HepG2 (cell line): ENCODE data around the gene EMCN. TPM values are rescaled to one million over a fixed set of nuclear protein-coding genes. Genes with fewer than 3 reads are reported as not detected.

Experiments
- ELF4 ChIP-seq: sonication (generic); formaldehyde crosslinking; IDR thresholded peaks from 2 replicates; pipeline ENCODE4 v1.5.0; 2020; ENCODE audit warnings: missing genetic modification reagents, mild to moderate bottlenecking, moderate library complexity, borderline replicate concordance
- FOSL1 ChIP-seq: sonication (generic); formaldehyde crosslinking; IDR thresholded peaks from 2 replicates; pipeline ENCODE4 v1.9.0; 2021; ENCODE audit warnings: missing genetic modification reagents, borderline replicate concordance
- FOXA1 ChIP-seq, 2 experiments: fragments of 450-650 bp in 1 of 2; sonication (generic) in 1 of 2; formaldehyde crosslinking in 1 of 2; IDR thresholded peaks; 2 replicates each; pipeline versions ENCODE4 v1.4.0 to v1.6.1; 2016 to 2020; ENCODE audit warnings: missing genetic modification reagents in 1 of 2
- MBD4 ChIP-seq: IDR thresholded peaks from 2 replicates; pipeline ENCODE4 v1.6.1; 2012; ENCODE audit warnings: low read length, inconsistent platforms, borderline replicate concordance
- ZNF367 ChIP-seq: sonication (generic); formaldehyde crosslinking; IDR thresholded peaks from 2 replicates; pipeline ENCODE4 v1.4.0; 2020; ENCODE audit warnings: missing genetic modification reagents, borderline replicate concordance
- ZNF543 ChIP-seq: sonication (generic); formaldehyde crosslinking; IDR thresholded peaks from 2 replicates; pipeline ENCODE4 v1.4.0; 2020; ENCODE audit warnings: mild to moderate bottlenecking, missing genetic modification reagents
- ZNF775 ChIP-seq: sonication (generic); formaldehyde crosslinking; IDR thresholded peaks from 2 replicates; pipeline ENCODE4 v1.4.0; 2020; ENCODE audit warnings: missing genetic modification reagents, mild to moderate bottlenecking, moderate library complexity, borderline replicate concordance
- ZSCAN20 ChIP-seq: sonication (generic); formaldehyde crosslinking; IDR thresholded peaks from 2 replicates; pipeline ENCODE4 v1.4.0; 2020; ENCODE audit warnings: missing genetic modification reagents, mild to moderate bottlenecking, borderline replicate concordance
- polyA plus RNA-seq, 8 experiments: library from polyadenylated mRNA; depleted of rRNA in 3 of 8; stranded (reverse) in 7 of 8; unstranded in 1 of 8; fragments of >200 nt; fragmentation: Illumina TruSeq in 4 of 8; extraction: Trizol in 4 of 8; gene quantifications; 2 replicates each; pipeline versions ENCODE4 v1.2.1 to v1.2.3, GENCODE V29; 2011 to 2016; ENCODE audit warnings: low read depth in 4 of 8, missing spikeins in 1 of 8, mixed read lengths in 1 of 8; ENCODE audit not compliant: insufficient read depth in 1 of 8
- total RNA-seq, 5 experiments: library from RNA; depleted of rRNA; stranded (reverse); fragments of >200 nt; fragmentation: Illumina TruSeq; extraction: Trizol; gene quantifications; 2 replicates each; pipeline ENCODE4 v1.2.3, GENCODE V29; 2016; ENCODE audit warnings: low read depth in 1 of 5
- TF ChIP-seq, protein P1 (sequence below): IDR thresholded peaks from 2 replicates; pipeline ENCODE4 v1.6.1; 2016; ENCODE audit warnings: low read depth, missing genetic modification reagents, missing compliant biosample characterization

EMCN gene
- total and polyA plus RNA-seq, 2 of the 13 experiments (the other 11 are each of a cell fraction or from before 2014, with no cell fraction given), result not detected

DNA sequence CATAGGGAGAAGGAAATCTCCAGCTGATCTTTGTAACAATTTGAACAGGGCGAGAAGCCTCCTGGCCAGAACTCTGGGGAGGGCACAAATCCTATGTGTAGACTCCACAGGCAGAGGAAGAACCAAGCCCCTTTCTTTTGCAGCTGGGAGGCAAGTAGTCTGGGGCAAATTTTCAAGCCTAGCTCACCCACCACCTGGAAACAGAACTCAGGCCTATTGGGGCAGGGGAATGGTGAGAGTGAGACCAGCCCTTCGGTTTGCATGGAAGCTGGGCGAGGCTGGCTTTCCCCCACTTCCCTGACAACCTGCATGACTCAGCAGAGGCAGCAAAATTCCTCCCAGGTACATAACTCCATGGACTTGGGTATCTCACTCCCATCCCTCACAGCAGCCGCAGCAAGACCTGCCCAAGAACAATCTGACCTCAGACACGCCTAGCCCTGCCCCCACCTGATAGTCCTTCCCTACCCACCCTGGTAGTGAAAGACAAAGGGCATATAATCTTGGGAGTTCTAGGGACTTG, 138.2 kb downstream of the EMCN start (continued):
- no peak for TF ChIP-seq FOXA1 (IDR thresholded peaks at IDR 0.05)
- no peak for TF ChIP-seq FOXA1 (CRISPR knock-in tag; IDR thresholded peaks at IDR 0.05)
- TF ChIP-seq ZNF367 (CRISPR knock-in tag), result no peak
- TF ChIP-seq FOSL1 (CRISPR knock-in tag), result no peak
- TF ChIP-seq, protein P1, sequence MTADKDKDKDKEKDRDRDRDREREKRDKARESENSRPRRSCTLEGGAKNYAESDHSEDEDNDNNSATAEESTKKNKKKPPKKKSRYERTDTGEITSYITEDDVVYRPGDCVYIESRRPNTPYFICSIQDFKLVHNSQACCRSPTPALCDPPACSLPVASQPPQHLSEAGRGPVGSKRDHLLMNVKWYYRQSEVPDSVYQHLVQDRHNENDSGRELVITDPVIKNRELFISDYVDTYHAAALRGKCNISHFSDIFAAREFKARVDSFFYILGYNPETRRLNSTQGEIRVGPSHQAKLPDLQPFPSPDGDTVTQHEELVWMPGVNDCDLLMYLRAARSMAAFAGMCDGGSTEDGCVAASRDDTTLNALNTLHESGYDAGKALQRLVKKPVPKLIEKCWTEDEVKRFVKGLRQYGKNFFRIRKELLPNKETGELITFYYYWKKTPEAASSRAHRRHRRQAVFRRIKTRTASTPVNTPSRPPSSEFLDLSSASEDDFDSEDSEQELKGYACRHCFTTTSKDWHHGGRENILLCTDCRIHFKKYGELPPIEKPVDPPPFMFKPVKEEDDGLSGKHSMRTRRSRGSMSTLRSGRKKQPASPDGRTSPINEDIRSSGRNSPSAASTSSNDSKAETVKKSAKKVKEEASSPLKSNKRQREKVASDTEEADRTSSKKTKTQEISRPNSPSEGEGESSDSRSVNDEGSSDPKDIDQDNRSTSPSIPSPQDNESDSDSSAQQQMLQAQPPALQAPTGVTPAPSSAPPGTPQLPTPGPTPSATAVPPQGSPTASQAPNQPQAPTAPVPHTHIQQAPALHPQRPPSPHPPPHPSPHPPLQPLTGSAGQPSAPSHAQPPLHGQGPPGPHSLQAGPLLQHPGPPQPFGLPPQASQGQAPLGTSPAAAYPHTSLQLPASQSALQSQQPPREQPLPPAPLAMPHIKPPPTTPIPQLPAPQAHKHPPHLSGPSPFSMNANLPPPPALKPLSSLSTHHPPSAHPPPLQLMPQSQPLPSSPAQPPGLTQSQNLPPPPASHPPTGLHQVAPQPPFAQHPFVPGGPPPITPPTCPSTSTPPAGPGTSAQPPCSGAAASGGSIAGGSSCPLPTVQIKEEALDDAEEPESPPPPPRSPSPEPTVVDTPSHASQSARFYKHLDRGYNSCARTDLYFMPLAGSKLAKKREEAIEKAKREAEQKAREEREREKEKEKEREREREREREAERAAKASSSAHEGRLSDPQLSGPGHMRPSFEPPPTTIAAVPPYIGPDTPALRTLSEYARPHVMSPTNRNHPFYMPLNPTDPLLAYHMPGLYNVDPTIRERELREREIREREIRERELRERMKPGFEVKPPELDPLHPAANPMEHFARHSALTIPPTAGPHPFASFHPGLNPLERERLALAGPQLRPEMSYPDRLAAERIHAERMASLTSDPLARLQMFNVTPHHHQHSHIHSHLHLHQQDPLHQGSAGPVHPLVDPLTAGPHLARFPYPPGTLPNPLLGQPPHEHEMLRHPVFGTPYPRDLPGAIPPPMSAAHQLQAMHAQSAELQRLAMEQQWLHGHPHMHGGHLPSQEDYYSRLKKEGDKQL (CRISPR knock-in tag), result no peak
- no peak for TF ChIP-seq ELF4
- no peak for TF ChIP-seq ZNF543 (CRISPR knock-in tag)
- TF ChIP-seq ZSCAN20, result no peak
- no peak for TF ChIP-seq ZNF775 (CRISPR knock-in tag)
- TF ChIP-seq MBD4, result no peak
